A549 treated with Mapracorat at 1 μM for 4 hours (cell line): ENCODE data around the gene KDM4C. TPM values are rescaled to one million over a fixed set of nuclear protein-coding genes. Genes with fewer than 3 reads are reported as not detected.

Source experiments
- total RNA-seq: library from RNA; stranded (reverse); fragments of 200-300 nt; extraction: Qiagen RNA extraction; gene quantifications from 5 replicates; pipeline ENCODE4 v1.2.3, GENCODE V29; 2022

The KDM4C gene
- 8.2 to 10.1 TPM (median 9.1 TPM) in 5 replicates for total RNA-seq

DNA sequence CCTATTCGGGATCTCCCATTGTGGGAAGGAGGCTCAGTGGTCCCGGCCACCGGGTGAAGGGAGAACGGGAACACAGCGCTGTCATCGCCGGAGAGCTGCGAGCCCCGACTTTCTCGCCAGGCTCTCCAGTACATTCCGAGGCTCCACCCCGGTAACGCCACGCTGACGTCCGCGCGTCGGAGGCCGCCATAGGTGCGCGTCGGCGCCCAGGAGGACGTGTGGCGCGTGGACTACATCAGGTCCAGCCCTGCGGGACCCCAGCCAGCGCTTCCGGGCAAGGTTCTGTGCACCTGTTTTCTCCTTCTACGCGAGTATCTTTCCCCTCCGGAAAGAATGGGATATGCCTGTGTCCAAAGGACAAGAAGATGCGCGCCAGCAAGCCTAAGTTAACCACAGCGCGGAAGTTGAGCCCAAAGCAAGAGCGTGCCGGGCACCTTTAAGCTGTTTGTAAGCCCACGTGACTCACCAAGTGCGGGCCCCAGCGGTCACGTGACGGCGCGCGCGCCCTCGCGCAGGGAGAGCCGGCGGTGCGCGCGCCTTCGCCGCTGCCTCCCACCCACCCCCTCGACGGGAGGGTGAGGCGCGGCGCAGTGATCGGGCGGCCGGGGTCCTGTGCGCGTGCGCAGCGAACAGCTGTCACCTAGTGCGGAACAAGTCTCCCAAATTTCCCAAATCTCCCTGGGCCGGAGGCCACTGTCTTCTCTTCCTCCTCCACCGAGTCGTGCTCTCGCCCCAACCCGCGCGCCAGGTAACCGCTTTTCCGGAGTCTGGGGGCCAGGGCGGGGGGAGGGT lies at the start of gene KDM4C:
KDM4C (plus strand) TSS at position 518 of the 792 bp plus-strand sequence. CDS start 35,016 bp downstream, outside the sequence.

Other genes starting within 250 kb of the KDM4C start
- 12.0 to 14.0 TPM (median 12.4 TPM) in 5 replicates for gene GLDC, start 112.2 kb upstream of the KDM4C start, total RNA-seq